RCC 7860 (cell line): ENCODE results near the gene MAP3K5.
"Not testable (repeated sequence)": the region's sequence is repeated elsewhere in the genome, so short reads cannot be mapped to it uniquely, and the experiment has no call there.

Source experiments
- DNase-seq: peaks from one replicate; pipeline ENCODE4 v3.0.0-alpha.2; 2015; ENCODE audit warnings: low spot score
- FAIRE-seq: peaks from 2 replicates; lab custom pipeline; 2012; peaks lifted over from hg19 to GRCh38; lab: Jason Lieb, UNC

The MAP3K5 gene

GRCh38 chr6:136693090-136693489 lies 99.2 kb downstream of the MAP3K5 start:
- DNase-seq (no peak), FAIRE-seq (no peak)

DNA sequence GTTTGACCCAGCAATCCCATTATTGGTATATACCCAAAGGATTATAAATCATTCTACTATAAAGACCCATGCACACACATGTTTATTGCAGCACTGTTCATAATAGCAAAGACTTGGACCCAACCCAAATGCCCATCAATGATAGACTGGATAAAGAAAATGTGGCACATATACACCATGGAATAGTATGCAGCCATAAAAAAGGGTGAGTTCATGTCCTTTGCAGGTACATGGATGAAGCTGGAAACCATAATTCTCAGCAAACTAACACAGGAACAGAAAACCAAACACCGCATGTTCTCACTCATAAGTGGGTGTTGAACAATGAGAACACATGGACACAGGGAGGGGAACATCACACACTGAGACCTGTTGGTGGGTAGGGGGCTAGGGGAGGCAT lies 104.4 kb downstream of the MAP3K5 start:
- not testable (repeated sequence) for DNase-seq, FAIRE-seq

- DNase-seq (no peak), FAIRE-seq (no peak)
These were observed 106.7 kb downstream of the MAP3K5 start for GRCh38 chr6:136685540-136686108.

DNA sequence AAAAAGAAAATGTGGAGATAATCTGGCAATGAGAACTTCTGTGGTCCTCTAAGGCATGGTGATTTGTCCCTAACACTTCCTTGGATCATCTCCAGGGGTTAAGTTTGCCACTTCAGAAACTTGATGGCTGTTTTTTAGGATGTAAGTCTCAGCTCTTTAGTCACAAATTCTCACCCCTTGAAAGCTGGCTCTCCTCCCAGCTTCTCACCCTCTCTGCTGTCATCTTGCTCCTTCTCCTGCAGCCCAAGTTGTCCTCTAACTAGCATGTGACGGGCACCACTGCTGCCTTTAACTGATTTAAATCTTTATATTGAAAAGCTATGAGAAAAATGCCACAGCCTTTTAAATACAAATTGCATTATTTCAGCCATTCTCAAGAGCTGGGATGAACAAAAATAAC lies 107.8 kb downstream of the MAP3K5 start:
- DNase-seq (no peak), FAIRE-seq (no peak)

DNA sequence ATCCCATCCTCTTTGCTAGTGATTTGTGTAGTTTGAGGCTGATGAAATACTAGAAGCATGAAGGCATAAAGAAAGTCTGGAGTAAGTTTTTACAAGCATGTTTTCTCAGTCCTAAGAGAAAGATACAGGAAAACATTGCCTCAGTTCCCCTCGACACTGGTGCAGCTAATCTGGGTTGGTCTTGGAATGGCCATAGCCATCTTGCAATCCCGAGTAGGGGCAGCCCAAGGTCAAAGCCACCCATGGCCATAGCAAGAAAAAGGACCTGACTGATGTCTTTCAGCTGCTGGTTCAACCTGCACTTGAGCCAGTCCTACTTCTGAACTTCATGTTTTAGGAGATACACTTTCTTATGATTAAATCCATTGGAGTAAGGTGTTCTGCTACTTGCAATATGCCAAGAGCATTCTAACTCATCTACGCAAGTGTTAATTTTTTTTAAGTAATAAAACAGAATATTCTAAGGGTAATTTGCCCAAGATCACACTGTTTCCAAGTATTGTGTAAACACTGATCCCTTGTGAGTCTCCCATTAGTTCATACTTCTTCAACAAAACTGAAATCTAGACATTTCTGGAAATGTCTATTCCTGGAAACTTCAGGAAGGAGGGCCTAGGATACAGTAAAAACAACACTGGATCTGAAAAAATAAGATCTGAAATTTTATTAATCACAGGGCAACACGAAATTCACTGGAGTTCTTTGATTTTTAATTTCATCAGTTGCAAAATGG lies 108.9 kb downstream of the MAP3K5 start:
- no peak for DNase-seq
- FAIRE-seq = no peak

- FAIRE-seq = no peak
These were observed 110.0 kb downstream of the MAP3K5 start for GRCh38 chr6:136682292-136682691.

GRCh38 chr6:136677822-136678221 lies 114.5 kb downstream of the MAP3K5 start:
- DNase-seq = no peak
- no peak for FAIRE-seq

More at GRCh38 chr6:136682292-136682691, 110.0 kb downstream of the MAP3K5 start:
- DNase-seq = no peak

DNA sequence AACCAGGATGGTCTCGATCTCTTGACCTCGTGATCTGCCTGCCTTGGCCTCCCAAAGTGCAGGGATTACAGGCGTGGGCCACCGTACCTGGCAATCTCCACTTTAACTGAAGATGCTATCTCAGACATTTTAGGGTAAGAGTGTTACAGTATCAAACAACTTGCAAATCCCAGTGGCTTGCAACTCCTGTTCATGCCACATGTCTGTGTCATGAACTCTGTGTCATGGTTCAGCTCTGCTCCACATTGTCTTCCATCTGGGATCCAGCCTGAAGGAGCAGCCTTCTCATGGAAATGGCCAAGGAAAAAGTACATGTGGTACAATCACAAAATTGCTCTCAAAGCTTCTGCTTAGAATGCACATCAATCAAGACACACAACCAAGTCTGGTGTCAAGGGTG lies 114.9 kb downstream of the MAP3K5 start:
- DNase-seq = no peak
- no peak for FAIRE-seq

- no peak for FAIRE-seq
- no peak for DNase-seq
These were observed 116.2 kb downstream of the MAP3K5 start for GRCh38 chr6:136676075-136676474.

DNA sequence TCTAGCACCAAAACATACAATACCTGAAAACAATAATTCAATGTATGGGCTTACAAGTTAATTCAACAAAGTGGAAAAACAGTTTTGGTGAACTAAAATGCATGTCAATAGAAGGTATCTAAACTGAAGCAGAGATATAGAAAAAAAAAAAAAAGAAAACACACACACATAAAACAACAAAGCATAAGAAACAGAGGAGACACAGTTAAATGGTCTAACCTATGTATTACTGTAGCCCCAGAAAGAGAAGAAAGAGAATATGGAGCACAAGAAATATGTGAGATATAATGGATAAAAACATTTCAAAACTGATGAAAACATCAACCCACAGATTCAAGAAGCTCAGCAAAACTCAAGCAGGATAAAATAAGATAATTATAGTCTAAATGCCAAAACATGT lies 118.7 kb downstream of the MAP3K5 start:
- FAIRE-seq = no peak
- DNase-seq = no peak

- DNase-seq (no peak), FAIRE-seq (no peak)
These were observed 120.1 kb downstream of the MAP3K5 start for GRCh38 chr6:136672144-136672543.

- peak; percentile 67 for DNase-seq
- peak; percentile 93 for FAIRE-seq
These were observed 123.0 kb downstream of the MAP3K5 start for GRCh38 chr6:136669299-136669699.

GRCh38 chr6:136668571-136668970 lies 123.7 kb downstream of the MAP3K5 start:
- FAIRE-seq = no peak
- DNase-seq = no peak

DNA sequence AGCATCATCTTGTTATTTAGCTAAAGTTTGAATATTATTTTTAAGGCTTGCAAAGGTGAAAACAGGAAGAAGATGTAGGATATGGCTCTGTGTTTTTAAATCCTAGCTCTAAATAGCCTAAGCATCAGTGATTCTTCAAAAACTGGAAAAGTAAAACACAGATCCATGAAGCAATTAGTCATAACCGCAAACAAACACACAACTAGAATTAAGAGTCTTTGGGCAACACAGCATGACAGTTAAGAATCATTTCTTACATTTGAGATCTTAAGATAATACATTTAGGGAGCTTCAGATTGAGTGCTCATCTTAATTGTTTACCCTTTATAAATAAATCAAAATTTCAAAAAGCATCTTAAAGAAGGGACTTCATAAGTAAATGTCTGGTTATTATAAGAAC lies 126.2 kb downstream of the MAP3K5 start:
- FAIRE-seq (no peak), DNase-seq (no peak)

DNA sequence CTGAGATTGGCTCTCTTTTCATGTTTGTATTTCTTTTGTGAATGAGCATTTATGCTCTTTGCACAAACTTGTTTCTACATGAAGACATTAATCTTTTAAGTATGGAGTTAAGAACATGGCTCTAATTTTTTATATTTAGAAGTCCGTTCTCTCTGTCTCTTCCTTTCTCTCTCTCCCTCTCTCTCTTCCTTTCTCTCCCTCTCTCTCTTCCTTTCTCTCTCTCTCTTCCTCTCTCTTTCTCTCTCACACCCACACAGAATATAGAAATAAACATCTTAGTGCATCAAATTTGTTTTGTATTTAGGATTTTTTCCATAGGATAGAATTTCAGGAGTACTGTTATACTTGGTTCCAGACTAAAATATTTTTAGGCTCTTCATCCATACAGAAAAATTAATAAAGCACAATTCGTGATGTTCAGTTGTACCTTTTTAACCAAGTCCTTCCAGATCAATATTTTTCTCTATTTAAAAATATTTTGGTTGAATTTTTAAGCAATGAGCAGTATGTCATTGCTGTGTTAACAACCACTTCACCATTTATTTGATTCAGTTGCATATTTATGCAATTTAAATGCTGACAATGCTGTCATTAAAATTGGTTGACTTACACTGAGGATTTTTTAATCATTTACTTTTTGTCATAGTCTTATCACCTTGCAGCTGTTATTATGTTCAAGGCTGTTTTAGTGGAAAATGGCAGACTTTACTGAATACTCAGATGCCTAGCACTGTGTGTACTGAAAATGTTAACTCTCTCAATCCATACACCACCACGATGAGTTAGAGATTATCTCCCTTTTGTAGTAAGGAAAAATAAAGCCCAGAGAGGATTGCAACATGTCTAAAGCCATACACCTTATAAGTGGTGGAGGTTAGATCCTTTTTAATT lies 129.7 kb downstream of the MAP3K5 start:
- FAIRE-seq (no peak), DNase-seq (no peak)

GRCh38 chr6:136660727-136661126 lies 131.6 kb downstream of the MAP3K5 start:
- FAIRE-seq = no peak
- no peak for DNase-seq

DNA sequence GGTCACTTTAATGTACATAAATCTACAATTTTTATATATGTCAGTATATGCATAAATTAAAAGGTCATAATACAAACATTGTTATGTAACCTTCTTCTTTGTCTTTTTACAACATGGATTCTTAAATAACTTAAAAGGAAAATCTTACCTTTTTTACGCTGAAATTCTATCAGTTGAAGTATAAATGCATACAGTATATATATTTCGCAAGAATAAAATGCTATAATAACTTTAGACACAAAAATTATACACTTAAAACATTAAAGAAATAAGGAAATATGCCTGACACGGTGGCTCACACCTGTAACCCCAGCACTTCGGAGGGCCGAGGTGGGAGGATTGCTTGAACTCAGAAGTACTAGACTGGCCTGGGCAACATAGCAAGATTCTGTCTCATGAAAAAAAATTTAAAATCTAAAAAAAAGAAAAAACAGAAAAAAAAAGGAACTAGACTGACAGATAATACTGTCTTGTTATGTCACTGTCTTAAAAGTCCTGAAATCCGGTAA lies 132.2 kb downstream of the MAP3K5 start:
- DNase-seq (no peak), FAIRE-seq (no peak)

DNA sequence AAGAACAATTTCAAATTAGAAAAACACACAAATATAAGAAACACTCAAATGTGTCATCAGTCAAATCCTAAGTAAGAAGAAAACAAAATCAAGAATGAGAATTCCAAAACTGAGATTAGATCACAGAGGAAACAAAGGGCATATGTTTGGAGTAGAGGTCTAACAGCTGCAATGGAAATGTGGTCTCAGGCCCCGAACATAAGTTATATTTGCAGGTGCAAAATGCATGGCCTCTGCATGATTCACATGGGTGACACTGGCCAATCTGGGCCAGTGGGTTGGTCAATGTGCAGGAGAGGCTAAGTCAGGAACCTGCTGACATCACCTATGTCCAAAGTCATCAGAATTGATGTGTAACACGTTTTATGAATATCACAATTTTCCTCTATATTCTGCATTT lies 133.6 kb downstream of the MAP3K5 start:
- DNase-seq (no peak), FAIRE-seq (no peak)

- no peak for FAIRE-seq
- DNase-seq = peak; percentile 21
These were observed 134.6 kb downstream of the MAP3K5 start for GRCh38 chr6:136657666-136658065.

DNA sequence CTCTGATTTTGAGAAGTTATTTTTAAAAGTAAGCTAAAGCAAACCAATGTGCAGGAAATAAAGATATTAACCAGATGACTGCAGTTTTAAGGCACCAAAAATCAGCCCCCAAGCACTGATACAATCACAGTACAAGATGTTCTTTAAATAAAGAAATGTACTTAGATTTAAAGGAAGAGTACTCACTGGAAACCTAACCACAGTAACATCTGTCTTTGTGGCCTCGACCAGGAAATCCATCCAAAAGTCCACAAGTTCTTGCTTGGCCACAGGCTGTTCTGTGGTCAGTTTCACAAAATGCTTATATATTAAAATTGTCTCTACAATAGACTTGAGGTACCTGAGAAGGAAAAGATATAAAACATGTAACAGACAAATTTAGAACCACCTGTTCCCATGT lies 136.2 kb downstream of the MAP3K5 start:
- FAIRE-seq (no peak), DNase-seq (no peak)

- no peak for FAIRE-seq
- no peak for DNase-seq
These were observed 136.8 kb downstream of the MAP3K5 start for GRCh38 chr6:136655239-136656014.
